ENCODE data around the gene ADAP1. TPM values are rescaled to one million over a fixed set of nuclear protein-coding genes. Genes with fewer than 3 reads are reported as not detected.

Gene ADAP1
- total RNA-seq, 4 donors from 2014 or later = 84.9 to 360 (median 169) TPM

DNA sequence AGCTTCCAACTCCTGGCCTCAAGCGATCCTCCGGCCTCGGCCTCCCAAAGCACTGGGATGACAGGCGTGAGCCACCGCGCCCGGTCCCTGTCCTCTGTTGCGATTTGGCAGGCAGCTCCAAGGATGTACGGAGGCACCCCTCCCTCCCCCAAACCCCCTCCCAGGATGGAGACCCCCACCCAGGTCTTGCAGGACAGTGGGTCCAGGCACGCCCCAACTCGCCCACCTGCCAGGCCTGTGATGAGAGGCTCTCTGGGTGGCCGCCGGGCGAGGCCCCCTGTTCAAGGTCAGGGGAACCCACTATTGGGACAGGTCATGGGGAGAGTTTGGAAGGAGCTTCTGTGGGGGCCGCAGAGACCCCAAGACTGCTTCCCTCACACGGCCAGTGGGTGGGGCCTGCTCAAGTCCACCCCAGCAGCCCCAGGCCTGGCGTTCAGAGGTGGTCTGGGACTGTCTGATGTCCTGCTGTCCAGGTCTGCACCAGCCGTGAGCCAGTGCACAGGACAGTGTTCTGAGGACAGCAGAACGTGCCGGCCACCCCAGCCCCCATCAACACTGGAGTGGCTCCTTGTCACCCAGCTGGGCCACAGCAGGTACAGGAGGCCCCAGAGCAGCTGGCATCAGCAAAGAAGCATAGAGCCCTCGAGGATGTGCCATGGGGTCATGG lies 2.5 kb downstream of the ADAP1 start:
- Histone ChIP-seq H3K27me3 (peaks cover 3% of the 10 kb centered on the region), H3K36me3 (no peaks in the 10 kb centered on the region), H3K4me1 (peaks cover 6 to 32% (median 23%) of the 10 kb centered on the region in 4 donors), H3K9me3 (no peaks in the 10 kb centered on the region), H3K4me3 (no peak overlapping the region), H3K27ac (peak overlapping the region in 2 of 4 donors; percentile 91)
- WGBS, 2 donors (ENCODE audit: low coverage in 1 of 2) = 88% methylated on average over 14 of the region's 21 CpGs; no CpG with 5 or more reads in 1 of the 2 donors
- no peak for TF ChIP-seq EP300 (IDR thresholded peaks at IDR 0.05; ENCODE audit: low read depth)
- no peak for TF ChIP-seq POLR2AphosphoS5 (IDR thresholded peaks at IDR 0.05)
- TF ChIP-seq, protein P1, sequence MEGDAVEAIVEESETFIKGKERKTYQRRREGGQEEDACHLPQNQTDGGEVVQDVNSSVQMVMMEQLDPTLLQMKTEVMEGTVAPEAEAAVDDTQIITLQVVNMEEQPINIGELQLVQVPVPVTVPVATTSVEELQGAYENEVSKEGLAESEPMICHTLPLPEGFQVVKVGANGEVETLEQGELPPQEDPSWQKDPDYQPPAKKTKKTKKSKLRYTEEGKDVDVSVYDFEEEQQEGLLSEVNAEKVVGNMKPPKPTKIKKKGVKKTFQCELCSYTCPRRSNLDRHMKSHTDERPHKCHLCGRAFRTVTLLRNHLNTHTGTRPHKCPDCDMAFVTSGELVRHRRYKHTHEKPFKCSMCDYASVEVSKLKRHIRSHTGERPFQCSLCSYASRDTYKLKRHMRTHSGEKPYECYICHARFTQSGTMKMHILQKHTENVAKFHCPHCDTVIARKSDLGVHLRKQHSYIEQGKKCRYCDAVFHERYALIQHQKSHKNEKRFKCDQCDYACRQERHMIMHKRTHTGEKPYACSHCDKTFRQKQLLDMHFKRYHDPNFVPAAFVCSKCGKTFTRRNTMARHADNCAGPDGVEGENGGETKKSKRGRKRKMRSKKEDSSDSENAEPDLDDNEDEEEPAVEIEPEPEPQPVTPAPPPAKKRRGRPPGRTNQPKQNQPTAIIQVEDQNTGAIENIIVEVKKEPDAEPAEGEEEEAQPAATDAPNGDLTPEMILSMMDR (IDR thresholded peaks at IDR 0.05) = no peak
- TF ChIP-seq POLR2A (IDR thresholded peaks at IDR 0.05) = no peak
- intact Hi-C loops (cut with DNase I; ENCODE audit: low total_unique reads) = no loop called here
- in situ Hi-C loops (cut with MboI; ENCODE audit: low pct_ligation_motif_present in 1 of 4, low pct_unique_long_range_greater_than_20kb in 1 of 4, low sequenced_read_pairs in 3 of 4) = no loop called here
- peak; percentile 7 for DNase-seq

DNA sequence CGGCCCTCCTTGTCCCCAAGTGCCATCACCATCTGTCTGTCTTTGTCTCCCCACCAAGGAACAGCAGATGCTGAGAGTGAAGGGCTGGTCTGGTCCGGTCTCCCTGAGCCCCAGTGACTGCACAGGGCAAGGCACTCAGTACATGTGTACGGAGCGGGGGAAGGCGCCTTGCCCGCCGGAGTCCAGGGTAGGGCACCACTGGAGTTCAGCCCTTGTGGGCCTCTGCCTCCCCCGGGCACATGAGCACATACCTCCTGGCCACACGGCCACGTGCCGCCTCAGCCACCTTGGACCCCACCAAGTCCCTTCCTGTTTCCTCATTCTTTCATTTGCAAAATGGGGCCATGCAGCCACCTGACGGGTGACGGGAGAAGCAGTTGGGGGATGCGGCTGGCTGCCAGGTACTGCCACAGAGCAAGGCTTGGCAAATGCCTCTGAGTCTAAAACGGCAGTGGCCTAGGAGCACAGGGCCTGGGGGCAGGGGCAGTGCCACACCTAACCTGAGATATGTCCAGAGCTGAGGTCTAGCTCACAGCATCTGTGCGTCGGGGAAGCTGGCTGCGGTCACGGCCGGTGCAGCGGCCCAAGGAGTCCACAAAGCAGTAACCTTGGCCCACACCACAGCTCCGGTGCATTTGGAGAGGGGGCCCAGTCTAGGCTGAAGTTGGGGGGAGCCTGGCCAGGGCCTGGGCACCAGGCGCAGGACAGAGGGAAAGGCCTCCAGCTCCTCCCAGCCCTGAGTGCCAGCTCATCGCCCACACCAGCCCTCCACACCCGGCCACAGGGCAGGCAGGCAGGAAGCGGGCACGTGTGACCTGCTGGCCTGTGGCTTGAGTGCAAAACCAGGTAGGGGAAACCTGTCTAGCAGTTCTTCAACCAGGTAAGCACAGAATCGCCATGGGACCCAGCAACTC lies 5.2 kb downstream of the ADAP1 start:
- no peak for TF ChIP-seq POLR2A (IDR thresholded peaks at IDR 0.05)
- TF ChIP-seq, protein P1 (IDR thresholded peaks at IDR 0.05) = no peak
- no peak for TF ChIP-seq EP300 (IDR thresholded peaks at IDR 0.05; ENCODE audit: low read depth)
- no peak for TF ChIP-seq POLR2AphosphoS5 (IDR thresholded peaks at IDR 0.05)
- no peaks in the 10 kb centered on the region for H3K9me3 ChIP-seq
- peaks cover 6 to 48% (median 32%) of the 10 kb centered on the region in 4 donors for H3K4me1 ChIP-seq
- no peaks in the 10 kb centered on the region for H3K27me3 ChIP-seq
- peak; percentile 38 for DNase-seq
- WGBS, 2 donors (ENCODE audit: low coverage in 1 of 2) = 84% methylated on average over 22 of the region's 28 CpGs; no CpG with 5 or more reads in 1 of the 2 donors
- no peak overlapping the region for H3K27ac ChIP-seq
- no peaks in the 10 kb centered on the region for H3K36me3 ChIP-seq
- in situ Hi-C loops (cut with MboI; ENCODE audit: low pct_ligation_motif_present in 1 of 4, low pct_unique_long_range_greater_than_20kb in 1 of 4, low sequenced_read_pairs in 3 of 4) = no loop called here
- intact Hi-C loops (cut with DNase I; ENCODE audit: low total_unique reads) = no loop called here
- no peak overlapping the region for H3K4me3 ChIP-seq

DNA sequence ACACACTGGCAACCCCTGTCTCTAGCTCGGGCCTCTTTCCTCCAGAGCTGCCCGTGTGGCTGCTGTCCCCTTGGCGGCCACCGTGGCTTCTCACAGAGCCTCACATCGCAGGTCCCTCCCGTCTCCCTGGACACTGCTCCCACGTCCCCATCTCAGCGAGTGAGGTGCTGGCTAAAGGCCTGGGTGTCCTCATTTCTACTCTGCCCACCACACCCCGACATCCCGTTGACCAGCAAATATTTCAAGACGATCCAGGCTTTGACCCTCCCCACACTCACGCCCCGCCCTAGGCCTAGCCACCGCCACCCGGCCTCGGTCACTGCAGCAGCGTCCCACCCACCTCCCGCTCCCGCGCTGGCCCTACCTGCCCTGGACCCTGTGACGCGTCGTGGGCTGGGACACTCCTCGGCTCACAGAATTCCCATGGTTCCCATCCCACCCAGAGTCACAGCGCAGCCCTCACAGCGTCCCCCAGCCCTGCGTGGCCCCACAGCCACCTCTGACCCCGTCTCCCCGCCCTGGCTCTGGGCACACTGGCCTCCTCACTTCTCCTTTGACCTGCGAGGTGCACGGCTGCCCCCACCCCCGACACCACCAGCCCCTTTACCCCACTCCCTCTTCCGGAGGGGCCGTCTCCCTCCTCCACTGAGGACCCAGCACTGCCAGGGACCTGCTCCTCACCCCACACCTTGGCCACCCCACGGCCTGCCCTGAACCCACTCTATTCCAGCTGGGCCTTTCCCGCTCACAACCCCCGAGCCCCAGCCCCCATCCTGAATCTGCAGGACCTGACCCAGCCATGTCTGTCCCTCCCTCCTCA lies 6.9 kb downstream of the ADAP1 start:
- peak; percentile 14 for DNase-seq
- H3K27ac ChIP-seq = peak overlapping the region in 3 of 4 donors; percentile 88 to 94 (median 89)
- in situ Hi-C loops (cut with MboI; ENCODE audit: low pct_ligation_motif_present in 1 of 4, low pct_unique_long_range_greater_than_20kb in 1 of 4, low sequenced_read_pairs in 3 of 4) = no loop called here
- no peaks in the 10 kb centered on the region for H3K27me3 ChIP-seq
- WGBS, 2 donors (ENCODE audit: low coverage in 1 of 2) = 74 to 89% methylated on average over 11 to 37 of the region's 37 CpGs
- H3K9me3 ChIP-seq = no peaks in the 10 kb centered on the region
- no peak overlapping the region for H3K4me3 ChIP-seq
- intact Hi-C loops (cut with DNase I; ENCODE audit: low total_unique reads) = no loop called here
- H3K4me1 ChIP-seq = peaks cover 4 to 36% (median 20%) of the 10 kb centered on the region in 4 donors
- TF ChIP-seq, protein P1 (IDR thresholded peaks at IDR 0.05) = no peak
- TF ChIP-seq POLR2AphosphoS5 (IDR thresholded peaks at IDR 0.05) (no peak), POLR2A (IDR thresholded peaks at IDR 0.05) (no peak), EP300 (IDR thresholded peaks at IDR 0.05; ENCODE audit: low read depth) (no peak)
- no peaks in the 10 kb centered on the region for H3K36me3 ChIP-seq

Measured in transverse colon (tissue), 4 donors.